GM18505 (cell line): ENCODE results near the gene RNU7-1.

Source experiments
- ATAC-seq: cut with Tn5 transposase; IDR thresholded peaks from one replicate; pipeline ENCODE4 v1.9.1; 2021; ENCODE audit not compliant: unreplicated experiment
- POLR2A ChIP-seq: IDR thresholded peaks from 4 replicates; pipeline ENCODE4 v1.6.1; 2011; ENCODE audit warnings: borderline replicate concordance; ENCODE audit not compliant: insufficient read depth, insufficient read length; ENCODE audit errors: extremely low read depth

RNU7-1 gene

DNA sequence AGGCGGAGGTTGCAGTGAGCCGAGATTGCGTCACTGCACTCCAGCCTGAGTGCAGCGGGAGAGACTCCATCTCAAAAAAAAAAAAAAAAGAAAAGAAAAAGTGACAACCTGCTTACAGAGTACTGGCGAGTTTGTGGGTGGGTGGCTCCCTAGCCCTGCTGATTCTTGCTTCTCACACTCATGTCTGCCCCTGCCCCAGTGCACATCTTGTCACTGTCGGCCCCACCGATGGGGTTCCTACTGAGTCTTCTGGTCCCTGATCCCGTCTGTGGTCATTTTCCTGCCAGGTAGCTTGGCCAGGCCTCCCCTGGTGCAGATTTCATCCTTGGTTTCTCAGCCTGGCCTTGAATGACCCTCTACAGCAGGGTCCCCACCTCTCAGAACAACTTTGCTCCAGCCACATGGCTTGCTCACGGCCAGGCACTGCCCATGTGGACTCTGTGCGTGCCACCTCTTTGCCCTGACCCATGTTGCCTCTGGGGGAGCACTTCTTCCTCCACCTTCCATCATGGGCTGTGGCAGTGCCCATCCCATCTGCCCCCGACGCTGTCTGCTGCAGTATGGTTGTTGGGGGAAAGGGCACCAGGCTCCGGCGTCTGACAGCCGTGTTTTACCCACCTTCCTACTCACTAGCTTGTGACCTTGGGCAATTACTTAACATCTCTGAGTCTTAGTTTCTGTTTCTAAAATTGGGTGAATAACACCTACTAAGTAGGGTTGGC lies 5.4 kb downstream of the RNU7-1 start:
- TF ChIP-seq POLR2A, result peak; percentile 33
- ATAC-seq, result no peak

GRCh38 chr12:6950401-6950801 lies 6.8 kb downstream of the RNU7-1 start:
- TF ChIP-seq POLR2A, result no peak
- no peak for ATAC-seq

GRCh38 chr12:6950811-6951540 lies 7.4 kb downstream of the RNU7-1 start, which contains the start of gene PTPN6:
TSS of gene PTPN6 (plus strand) at chr12:6951356. CDS start at chr12:6951513, 157 bp downstream.
- ATAC-seq, result no peak
- TF ChIP-seq POLR2A, result peak; percentile 98

DNA sequence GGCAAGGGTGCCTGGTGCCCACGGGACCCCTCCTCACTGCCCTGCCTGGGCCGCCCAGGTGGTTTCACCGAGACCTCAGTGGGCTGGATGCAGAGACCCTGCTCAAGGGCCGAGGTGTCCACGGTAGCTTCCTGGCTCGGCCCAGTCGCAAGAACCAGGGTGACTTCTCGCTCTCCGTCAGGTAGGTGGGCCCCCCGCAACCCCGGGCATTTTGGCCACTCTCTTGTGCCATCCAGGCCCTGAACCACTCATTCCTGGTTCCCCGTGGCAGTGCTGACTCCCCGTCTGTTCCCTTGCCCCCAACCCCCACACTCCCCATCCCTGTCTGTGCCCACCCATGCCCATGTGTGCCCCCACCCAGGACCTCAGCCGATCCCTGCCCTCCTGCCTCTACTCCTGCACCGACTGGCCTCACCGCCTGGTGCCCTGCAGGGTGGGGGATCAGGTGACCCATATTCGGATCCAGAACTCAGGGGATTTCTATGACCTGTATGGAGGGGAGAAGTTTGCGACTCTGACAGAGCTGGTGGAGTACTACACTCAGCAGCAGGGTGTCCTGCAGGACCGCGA lies 8.0 kb downstream of the RNU7-1 start:
- ATAC-seq, result no peak
- peak; percentile 8 for TF ChIP-seq POLR2A

DNA sequence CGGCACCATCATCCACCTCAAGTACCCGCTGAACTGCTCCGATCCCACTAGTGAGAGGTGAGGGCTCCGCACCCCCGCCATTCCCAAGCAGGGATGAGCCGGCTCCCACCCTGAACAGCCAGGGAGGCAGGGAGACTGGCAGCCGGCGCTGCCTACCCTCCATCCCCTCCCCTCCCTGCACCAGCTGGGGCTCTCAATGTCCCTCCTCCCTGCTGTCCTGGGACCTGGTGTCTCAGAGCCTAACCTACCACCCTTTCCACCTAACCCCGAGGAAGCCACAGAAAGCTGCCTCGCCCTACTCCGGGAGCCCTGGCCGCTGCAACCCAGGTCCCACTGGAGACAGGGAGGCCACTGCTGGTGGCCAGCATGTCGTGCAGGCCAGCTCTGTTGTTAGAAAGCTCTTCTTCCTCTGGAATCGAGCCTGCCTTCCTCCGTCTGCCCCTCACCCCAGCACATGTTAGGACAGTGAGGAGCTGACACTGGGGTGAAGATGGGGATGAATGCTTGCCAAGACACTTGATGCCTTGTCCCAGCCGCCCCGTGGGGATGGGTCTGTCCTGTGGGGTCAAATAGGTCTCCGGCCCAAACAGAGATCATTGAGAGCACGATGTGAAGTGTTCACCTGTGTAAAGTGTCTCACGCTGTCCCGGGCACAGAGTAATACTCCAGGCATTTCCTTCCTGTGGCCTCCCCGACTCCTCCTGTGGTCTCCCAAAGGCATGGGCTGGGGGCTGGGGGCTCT lies 8.7 kb downstream of the RNU7-1 start:
- ATAC-seq, result no peak
- no peak for TF ChIP-seq POLR2A

- TF ChIP-seq POLR2A, result peak; percentile 67
Observed at GRCh38 chr12:6952863-6953441, 9.3 kb downstream of the RNU7-1 start.

GRCh38 chr12:6953442-6954315 lies 10.1 kb downstream of the RNU7-1 start:
- TF ChIP-seq POLR2A, result peak; percentile 99
- peak; percentile 37 for ATAC-seq

More at GRCh38 chr12:6952863-6953441, 9.3 kb downstream of the RNU7-1 start:
- no peak for ATAC-seq

- no peak for ATAC-seq
- TF ChIP-seq POLR2A, result peak; percentile 12
Observed at GRCh38 chr12:6954316-6955107, 10.9 kb downstream of the RNU7-1 start.

DNA sequence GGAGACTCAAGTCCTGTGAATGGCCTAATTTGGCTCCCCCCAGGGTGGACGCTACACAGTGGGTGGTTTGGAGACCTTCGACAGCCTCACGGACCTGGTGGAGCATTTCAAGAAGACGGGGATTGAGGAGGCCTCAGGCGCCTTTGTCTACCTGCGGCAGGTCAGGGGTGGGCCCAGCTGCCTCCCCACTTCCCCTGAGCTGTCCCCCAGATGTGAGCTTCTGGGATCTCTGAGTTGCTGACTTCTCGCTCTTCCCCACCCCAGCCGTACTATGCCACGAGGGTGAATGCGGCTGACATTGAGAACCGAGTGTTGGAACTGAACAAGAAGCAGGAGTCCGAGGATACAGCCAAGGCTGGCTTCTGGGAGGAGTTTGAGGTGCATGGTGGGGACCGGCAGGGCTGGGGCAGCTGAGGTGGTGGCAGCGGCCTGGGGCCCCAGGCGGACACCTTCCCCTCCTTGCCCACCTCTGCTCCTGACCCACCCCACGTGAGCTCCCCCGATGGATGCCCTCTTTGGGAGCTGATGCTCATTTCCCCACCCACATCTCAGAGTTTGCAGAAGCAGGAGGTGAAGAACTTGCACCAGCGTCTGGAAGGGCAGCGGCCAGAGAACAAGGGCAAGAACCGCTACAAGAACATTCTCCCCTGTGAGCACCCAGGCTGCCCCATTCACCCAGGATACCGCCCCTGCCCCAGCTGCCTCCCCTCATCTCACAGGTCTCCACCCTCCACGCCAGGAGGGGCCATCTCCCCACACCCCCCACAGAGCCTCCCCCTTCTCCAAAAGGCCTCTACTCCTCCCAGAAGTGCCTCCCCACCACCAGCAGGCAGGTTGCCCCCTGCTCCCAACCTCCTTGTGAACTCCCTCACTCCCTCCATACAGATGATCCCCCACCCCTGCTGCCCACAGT lies 11.7 kb downstream of the RNU7-1 start:
- no peak for TF ChIP-seq POLR2A
- no peak for ATAC-seq

DNA sequence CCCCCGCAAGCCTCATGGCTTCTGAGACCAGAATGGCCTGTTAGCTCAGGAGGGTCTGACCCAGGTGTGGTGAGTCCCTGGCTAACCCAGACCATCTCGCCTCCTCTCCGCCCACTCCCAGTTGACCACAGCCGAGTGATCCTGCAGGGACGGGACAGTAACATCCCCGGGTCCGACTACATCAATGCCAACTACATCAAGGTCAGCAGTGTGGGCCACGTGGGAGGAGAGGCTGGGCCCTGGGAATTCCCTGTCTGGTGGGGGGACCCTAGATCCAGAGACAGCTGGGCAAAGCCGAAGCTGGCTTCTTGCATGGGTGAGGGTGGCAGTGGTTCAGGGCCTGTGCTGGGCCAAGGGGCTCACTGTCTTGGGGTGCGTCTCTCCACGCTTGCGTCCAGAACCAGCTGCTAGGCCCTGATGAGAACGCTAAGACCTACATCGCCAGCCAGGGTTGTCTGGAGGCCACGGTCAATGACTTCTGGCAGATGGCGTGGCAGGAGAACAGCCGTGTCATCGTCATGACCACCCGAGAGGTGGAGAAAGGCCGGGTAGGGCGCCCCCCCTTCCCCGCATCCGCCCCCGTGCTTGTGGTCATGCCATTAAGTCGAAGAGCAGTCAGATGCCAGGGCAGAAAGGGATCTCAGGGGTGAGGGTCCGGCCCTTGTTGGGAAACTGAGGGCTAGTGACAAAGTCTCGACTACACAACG lies 12.6 kb downstream of the RNU7-1 start:
- ATAC-seq, result no peak

DNA sequence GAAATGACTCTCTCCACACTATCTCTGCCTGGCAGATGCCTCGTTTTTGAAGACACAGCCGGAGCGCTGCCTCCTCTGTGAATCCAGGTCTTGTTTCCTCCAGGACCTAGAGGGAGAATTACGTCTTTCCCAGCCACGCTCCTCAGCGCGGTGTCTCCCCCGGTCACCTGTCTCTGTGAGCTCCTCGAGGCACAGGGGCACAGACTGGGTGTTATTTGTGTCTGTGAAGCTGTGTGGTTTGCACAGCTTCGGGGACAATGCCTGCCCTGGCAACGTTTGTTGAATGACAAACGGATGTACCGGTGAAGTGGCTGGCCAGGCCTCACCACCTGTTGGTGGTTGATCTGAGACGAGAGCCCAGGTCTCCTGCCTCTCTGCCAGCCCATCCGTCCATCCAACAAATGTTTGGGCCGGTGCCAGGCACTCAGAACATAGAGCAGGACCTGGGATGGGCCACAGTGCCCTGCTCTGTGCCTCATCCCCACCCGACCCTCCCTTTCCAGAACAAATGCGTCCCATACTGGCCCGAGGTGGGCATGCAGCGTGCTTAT lies 13.6 kb downstream of the RNU7-1 start:
- ATAC-seq, result no peak
- no peak for TF ChIP-seq POLR2A

More for the DNA sequence above, 12.6 kb downstream of the RNU7-1 start:
- TF ChIP-seq POLR2A, result peak; percentile 56
